NB4 (cell line): ENCODE results near the gene RAPGEFL1.

ENCODE experiments used
- MYC ChIP-seq: IDR thresholded peaks from 2 replicates; pipeline ENCODE4 v1.6.1; 2011; ENCODE audit warnings: low read depth, low read length
- POLR2A ChIP-seq: IDR thresholded peaks from 2 replicates; pipeline ENCODE4 v1.6.1; 2011; ENCODE audit warnings: mild to moderate bottlenecking; ENCODE audit not compliant: insufficient read length; ENCODE audit errors: extremely low read depth
- TF ChIP-seq, protein P1 (sequence below): IDR thresholded peaks from 2 replicates; pipeline ENCODE4 v1.6.1; 2011; ENCODE audit warnings: low read depth, low read length
- TF ChIP-seq, protein P2 (sequence below): IDR thresholded peaks from one replicate; pipeline ENCODE4 v1.5.1; 2012; ENCODE audit warnings: low read depth, low read length

- TF ChIP-seq, protein P1, sequence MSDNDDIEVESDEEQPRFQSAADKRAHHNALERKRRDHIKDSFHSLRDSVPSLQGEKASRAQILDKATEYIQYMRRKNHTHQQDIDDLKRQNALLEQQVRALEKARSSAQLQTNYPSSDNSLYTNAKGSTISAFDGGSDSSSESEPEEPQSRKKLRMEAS: no peak
- TF ChIP-seq, protein P2, sequence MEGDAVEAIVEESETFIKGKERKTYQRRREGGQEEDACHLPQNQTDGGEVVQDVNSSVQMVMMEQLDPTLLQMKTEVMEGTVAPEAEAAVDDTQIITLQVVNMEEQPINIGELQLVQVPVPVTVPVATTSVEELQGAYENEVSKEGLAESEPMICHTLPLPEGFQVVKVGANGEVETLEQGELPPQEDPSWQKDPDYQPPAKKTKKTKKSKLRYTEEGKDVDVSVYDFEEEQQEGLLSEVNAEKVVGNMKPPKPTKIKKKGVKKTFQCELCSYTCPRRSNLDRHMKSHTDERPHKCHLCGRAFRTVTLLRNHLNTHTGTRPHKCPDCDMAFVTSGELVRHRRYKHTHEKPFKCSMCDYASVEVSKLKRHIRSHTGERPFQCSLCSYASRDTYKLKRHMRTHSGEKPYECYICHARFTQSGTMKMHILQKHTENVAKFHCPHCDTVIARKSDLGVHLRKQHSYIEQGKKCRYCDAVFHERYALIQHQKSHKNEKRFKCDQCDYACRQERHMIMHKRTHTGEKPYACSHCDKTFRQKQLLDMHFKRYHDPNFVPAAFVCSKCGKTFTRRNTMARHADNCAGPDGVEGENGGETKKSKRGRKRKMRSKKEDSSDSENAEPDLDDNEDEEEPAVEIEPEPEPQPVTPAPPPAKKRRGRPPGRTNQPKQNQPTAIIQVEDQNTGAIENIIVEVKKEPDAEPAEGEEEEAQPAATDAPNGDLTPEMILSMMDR: no peak
- TF ChIP-seq MYC (no peak), POLR2A (no peak)
These were observed 27.0 kb upstream of the RAPGEFL1 start for GRCh38 chr17:40150276-40150675.
